B cell (primary cell): Measurements from ENCODE around the gene SH2D3C. TPM values are rescaled to one million over a fixed set of nuclear protein-coding genes. Genes with fewer than 3 reads are reported as not detected.

ENCODE experiments used
- ATAC-seq: fragments of 200-7000 bp; cut with Tn5 transposase; one replicate; pipeline ENCODE4 v1.10.0; 2021; ENCODE audit warnings: low read depth, mild to moderate bottlenecking, moderate number of reproducible peaks, moderate library complexity
- CTCF ChIA-PET: fragments of 350-600 bp; sonication (Branson Sonifier 250); formaldehyde crosslinking; loops from one replicate; lab custom pipeline; 2021; ENCODE audit warnings: antibody characterized with exemption, inconsistent platforms; lab: Charles Lee
- POLR2A ChIA-PET: fragments of 350-600 bp; sonication (Branson Sonifier 250); formaldehyde crosslinking; loops from one replicate; lab custom pipeline; 2021; ENCODE audit warnings: antibody characterized with exemption; lab: Charles Lee
- DNase-seq: peaks from one replicate; pipeline ENCODE4 v3.0.0; 2013
- H2AFZ ChIP-seq: 2 replicates; pipeline ENCODE4 v1.6.1; 2012; ENCODE audit warnings: mild to moderate bottlenecking, low read depth, low read length; ENCODE audit not compliant: insufficient read depth, poor library complexity, severe bottlenecking
- H3K27ac ChIP-seq, 2 donors: 1 replicate in 1 of 2; 2 replicates in 1 of 2; pipeline ENCODE4 v1.5.1; 2012 to 2013; ENCODE audit warnings: low read length in 2 of 2, mild to moderate bottlenecking in 2 of 2, moderate library complexity in 1 of 2
- H3K27me3 ChIP-seq, 4 experiments: fragments of 200-600 bp in 1 of 4; sonication (generic) in 1 of 4; replicated peaks in 1 of 4; 1 replicate in 2 of 4; 2 replicates in 2 of 4; pipeline versions ENCODE4 v1.6.1 to v1.7.0; 2013 to 2016; ENCODE audit warnings: low read length in 3 of 4, mild to moderate bottlenecking in 2 of 4, mixed read lengths in 1 of 4, moderate library complexity in 1 of 4; ENCODE audit not compliant: insufficient read depth in 4 of 4, control insufficient read depth in 3 of 4; ENCODE audit errors: control extremely low read depth in 1 of 4
- H3K36me3 ChIP-seq, 2 experiments: replicated peaks in 1 of 2; 1 replicate in 1 of 2; 2 replicates in 1 of 2; pipeline versions ENCODE4 v1.6.1 to v1.7.1; 2013; ENCODE audit warnings: low read length in 1 of 2; ENCODE audit not compliant: insufficient read depth in 2 of 2, control insufficient read depth in 1 of 2; ENCODE audit errors: control extremely low read depth in 1 of 2, extremely low read depth in 1 of 2
- H3K4me1 ChIP-seq, 2 donors: fragments of 200-600 bp in 1 of 2; sonication (generic) in 1 of 2; 1 replicate in 1 of 2; 2 replicates in 1 of 2; pipeline versions ENCODE4 v1.5.1 to v1.6.1; 2013 to 2017; ENCODE audit warnings: low read length in 2 of 2; ENCODE audit not compliant: control insufficient read depth in 2 of 2, insufficient read depth in 2 of 2
- H3K4me2 ChIP-seq: replicated peaks from 2 replicates; pipeline ENCODE3; 2012; ENCODE audit warnings: mild to moderate bottlenecking, low read depth, low read length; ENCODE audit not compliant: poor library complexity, severe bottlenecking
- H3K4me3 ChIP-seq, 5 experiments: fragments of 200-600 bp in 1 of 5; sonication (generic) in 1 of 5; 1 replicate in 3 of 5; 2 replicates in 2 of 5; pipeline versions ENCODE4 v1.5.1 to v1.7.0; 2011 to 2016; ENCODE audit warnings: low read length in 4 of 5, mild to moderate bottlenecking in 4 of 5, low read depth in 2 of 5, control low read depth in 1 of 5, moderate library complexity in 1 of 5; ENCODE audit not compliant: insufficient read depth in 1 of 5; ENCODE audit errors: control extremely low read depth in 1 of 5, extremely low read depth in 1 of 5
- H3K79me2 ChIP-seq: fragments of 200-600 bp; sonication (generic); one replicate; pipeline ENCODE4 v1.6.0; 2016; ENCODE audit warnings: low read length; ENCODE audit not compliant: control insufficient read depth, insufficient read depth
- H3K9ac ChIP-seq: fragments of 200-600 bp; sonication (generic); 2 replicates; pipeline ENCODE4 v1.6.1; 2017; ENCODE audit warnings: mild to moderate bottlenecking, low read length, moderate library complexity
- H3K9me3 ChIP-seq, 3 donors: one replicate each; pipeline versions ENCODE4 v1.6.1 to v1.7.1; 2013; ENCODE audit warnings: low read length in 2 of 3; ENCODE audit not compliant: control insufficient read depth in 2 of 3, insufficient read depth in 1 of 3; ENCODE audit errors: control extremely low read depth in 1 of 3
- H4K20me1 ChIP-seq: 2 replicates; pipeline ENCODE4 v1.6.0; 2012; ENCODE audit warnings: mild to moderate bottlenecking, low read length; ENCODE audit not compliant: insufficient read depth, control insufficient read depth, poor library complexity, severe bottlenecking
- H3K27ac Mint-ChIP-seq: one replicate; pipeline ENCODE4 v1.8.0; 2021; ENCODE audit warnings: mixed read lengths
- H3K27me3 Mint-ChIP-seq: one replicate; pipeline ENCODE4 v1.8.0; 2021; ENCODE audit warnings: mixed read lengths
- H3K4me1 Mint-ChIP-seq: one replicate; pipeline ENCODE4 v1.8.0; 2021; ENCODE audit warnings: mixed read lengths
- H3K4me3 Mint-ChIP-seq: one replicate; pipeline ENCODE4 v1.8.0; 2021; ENCODE audit warnings: mixed read lengths
- H3K9me3 Mint-ChIP-seq: one replicate; pipeline ENCODE4 v1.8.0; 2022; ENCODE audit warnings: mixed read lengths; ENCODE audit not compliant: insufficient read depth
- CTCF ChIP-seq: fragments of 200-600 bp; IDR thresholded peaks from one replicate; pipeline ENCODE4 v1.8.0; 2022; ENCODE audit warnings: antibody characterized with exemption, mild to moderate bottlenecking
- EZH2 ChIP-seq: IDR thresholded peaks from 2 replicates; pipeline ENCODE4 v1.6.1; 2012; ENCODE audit warnings: borderline replicate concordance, low read depth, mild to moderate bottlenecking, moderate library complexity, low read length; ENCODE audit not compliant: insufficient read depth, poor library complexity, severe bottlenecking
- WGBS: methylation state at CpG from one replicate; pipeline ENCODE4 v1.1.5; 2013; ENCODE audit warnings: missing lambda C conversion rate; ENCODE audit not compliant: insufficient coverage; 5-methylcytosine and 5-hydroxymethylcytosine counted together
- intact Hi-C: fragments of 100-400 bp; cut with micrococcal nuclease; formaldehyde crosslinking; loops from one replicate; pipeline ENCODE4 v1.10.0; 2022
- polyA plus RNA-seq: library from polyadenylated mRNA; depleted of rRNA; stranded (reverse); fragments of >200 nt; gene quantifications from 2 replicates; pipeline ENCODE4 v1.2.3, GENCODE V29; 2012
- total RNA-seq, 2 donors: library from RNA; stranded (reverse); fragments of 120-200 nt in 1 of 2; gene quantifications; 1 replicate in 1 of 2; 2 replicates in 1 of 2; pipeline versions ENCODE4 v1.2.3 to v1.2.4, GENCODE V29; 2013 to 2022

The SH2D3C gene
- total and polyA plus RNA-seq, 2 donors (not counting 1 experiment from before 2014, with no cell fraction given) = 66.3 to 85.5 TPM

- Histone ChIP-seq H3K36me3 (peaks cover 0 to 14% of the 10 kb centered on the region in 2 experiments), H2AFZ (peak overlapping the region; percentile 76), H3K27ac (peak overlapping the region; percentile 91 to 95), H3K9ac (peak overlapping the region; percentile 97), H3K4me3 (peak overlapping the region in 4 of 5 experiments; percentile 4 to 48 (median 13)), H3K4me1 (peaks cover 60 to 77% of the 10 kb centered on the region in 2 donors), H3K79me2 (peaks cover 69% of the 10 kb centered on the region), H3K4me2 (peak overlapping the region; percentile 95), H3K27me3 (no peaks in the 10 kb centered on the region), H4K20me1 (peaks cover 25% of the 10 kb centered on the region), H3K9me3 (no peaks in the 10 kb centered on the region)
- Mint-ChIP-seq H3K9me3 (no peaks in the 10 kb centered on the region), H3K27ac (peak overlapping the region; percentile 98), H3K4me3 (peak overlapping the region; percentile 80), H3K4me1 (peaks cover 64% of the 10 kb centered on the region), H3K27me3 (no peaks in the 10 kb centered on the region)
- TF ChIP-seq CTCF = no peak
- no peak for TF ChIP-seq EZH2
- POLR2A ChIA-PET = interaction anchor here (0.6 to 4.1 kb wide), 4 partner anchors 12 to 98 kb away, joined by 4 to 39 read pairs (median 23); partner anchors contain the start of gene TOR2A
- WGBS = 5% methylated on average over 12 of the region's 20 CpGs
- ATAC-seq (peak; percentile 5), DNase-seq (peak; percentile 81)
- intact Hi-C loops = no loop called here
- CTCF ChIA-PET = interaction anchor here (0.8 to 4.9 kb wide), 11 partner anchors 8 to 150 kb away, joined by 3 to 47 read pairs (median 9); partner anchors contain the start of genes ST6GALNAC4 and TOR2A
Observed at GRCh38 chr9:127783111-127784008, 4.9 kb upstream of the SH2D3C start.
